GM12874 (cell line): Measurements from ENCODE around the gene STX12.

Experiments
- CTCF ChIP-seq: IDR thresholded peaks from 2 replicates; pipeline ENCODE4 v1.5.1; 2011; ENCODE audit warnings: low read depth, mild to moderate bottlenecking, control low read depth, low read length, moderate library complexity; ENCODE audit not compliant: insufficient read depth

STX12 gene

GRCh38 chr1:27762033-27762432 is 11.0 kb upstream of the STX12 start:
- no peak for TF ChIP-seq CTCF

DNA sequence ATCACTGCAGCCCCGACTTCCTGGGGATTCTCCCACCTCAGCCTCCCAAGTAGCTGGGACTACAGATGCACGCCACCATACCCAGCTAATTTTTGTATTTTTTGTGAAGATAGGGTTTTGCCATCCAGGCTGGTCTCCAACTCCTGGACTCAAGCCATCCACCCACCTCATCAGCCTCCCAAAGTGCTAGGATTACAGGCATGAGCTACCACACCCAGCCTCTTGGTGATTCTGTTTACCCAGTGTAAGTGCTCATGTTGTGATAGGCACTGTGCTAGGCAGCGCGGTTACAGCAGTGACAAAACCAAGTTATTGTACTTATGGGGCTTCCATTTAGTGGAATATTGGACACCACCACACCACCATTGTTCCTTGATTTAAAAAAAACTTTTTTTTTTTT is 9.7 kb upstream of the STX12 start:
- no peak for TF ChIP-seq CTCF

DNA sequence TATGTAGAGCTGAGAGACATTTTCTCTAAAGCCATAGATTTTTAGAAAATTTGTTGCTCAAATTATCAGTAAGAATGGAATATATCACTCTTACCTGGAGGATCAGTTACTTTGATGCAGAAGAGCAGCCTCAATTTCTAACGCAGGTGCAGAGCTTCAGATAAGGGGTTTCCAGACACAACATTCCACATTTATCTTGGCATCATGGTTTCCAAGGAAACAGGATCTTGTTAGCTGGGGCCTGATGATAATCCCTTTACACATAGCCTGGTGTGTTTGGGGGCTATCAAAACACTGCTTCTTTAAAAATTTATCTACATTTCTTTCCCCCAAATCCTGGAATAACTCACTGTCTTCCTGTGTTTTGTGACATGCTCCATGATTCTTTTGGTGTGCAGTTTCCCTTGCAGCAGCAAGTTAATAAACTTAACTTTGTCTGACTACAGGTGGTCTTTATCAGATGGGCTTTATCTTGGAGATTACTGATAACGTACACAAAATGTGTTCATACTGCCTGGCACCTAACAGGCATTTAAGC is 2.7 kb upstream of the STX12 start:
- TF ChIP-seq CTCF, result no peak

DNA sequence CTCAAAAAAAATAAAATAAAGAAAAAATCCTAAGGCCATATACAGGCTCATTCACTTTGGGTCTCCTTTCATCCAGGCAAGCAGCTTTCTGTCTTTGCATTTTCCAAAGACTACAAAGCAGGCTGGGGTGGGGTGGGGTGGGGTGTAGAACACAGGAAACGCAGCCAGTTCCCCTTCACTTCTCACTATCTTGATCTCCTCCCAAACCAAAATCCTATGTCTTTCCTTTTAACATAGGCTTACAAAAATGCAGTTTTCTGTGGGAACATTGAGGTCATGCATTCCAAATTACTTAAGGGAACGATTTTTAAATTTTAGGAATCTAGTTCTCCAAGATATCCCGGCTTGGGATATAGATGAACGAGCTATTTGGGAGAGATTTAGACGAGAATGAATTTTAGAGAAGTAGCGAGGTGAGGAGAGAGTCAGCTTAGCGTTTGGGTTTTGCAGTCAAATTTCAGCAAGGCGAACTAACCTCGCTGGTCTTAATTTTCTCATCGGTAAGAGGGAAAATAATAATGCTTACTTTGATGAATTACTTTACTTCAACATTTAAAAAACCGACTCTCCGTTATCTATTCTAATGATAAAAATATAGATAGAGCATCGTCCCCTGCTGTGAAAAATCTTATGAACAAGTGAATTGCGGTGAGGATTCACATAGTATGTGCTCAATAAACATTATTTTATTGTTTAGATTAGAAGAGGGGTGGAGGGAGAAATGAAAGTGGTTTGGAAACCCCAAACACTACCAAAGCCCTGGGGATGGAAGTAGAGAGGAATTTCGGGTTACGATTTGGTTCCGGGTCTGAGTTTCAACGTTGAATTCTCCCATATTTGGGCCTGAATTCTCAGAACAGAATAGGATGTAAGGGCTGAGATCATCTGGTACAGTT is 735 bp upstream of the STX12 start:
- no peak for TF ChIP-seq CTCF

DNA sequence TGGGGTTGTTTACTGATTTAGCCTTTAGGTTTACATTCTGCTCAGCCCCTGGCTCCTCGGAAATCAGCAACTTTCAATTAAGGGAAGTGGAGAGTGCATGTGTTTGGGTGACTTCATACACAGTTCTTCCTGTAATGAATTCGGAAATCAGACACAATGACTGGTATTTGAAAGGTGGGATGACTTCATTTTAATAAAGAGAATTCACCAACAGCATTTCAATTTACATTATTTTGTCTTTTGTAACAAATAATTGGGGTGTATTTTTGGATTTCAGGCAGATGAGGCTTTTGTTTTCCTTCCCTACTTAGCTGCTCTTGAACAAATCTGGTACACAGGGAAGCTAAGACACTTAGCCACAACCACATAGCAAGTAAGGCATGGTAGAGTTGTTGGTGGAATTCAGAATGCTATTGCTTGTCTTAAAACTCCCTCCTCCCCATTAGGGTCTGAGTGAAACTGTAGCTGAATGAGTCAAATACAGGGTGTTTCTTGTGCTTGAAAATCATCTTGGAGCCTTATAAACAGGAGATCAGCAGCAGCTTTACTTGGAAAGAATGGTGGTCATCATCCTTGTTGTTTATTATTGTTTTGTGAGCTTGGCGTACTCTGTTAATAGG is 917 bp downstream of the STX12 start:
- no peak for TF ChIP-seq CTCF

GRCh38 chr1:27774654-27775053 is 1.6 kb downstream of the STX12 start:
- no peak for TF ChIP-seq CTCF

- TF ChIP-seq CTCF, result no peak
Measured at GRCh38 chr1:27778056-27778455, 5.0 kb downstream of the STX12 start.
